Measurements from ENCODE around the gene TAS2R39. TPM values are rescaled to one million over a fixed set of nuclear protein-coding genes. Genes with fewer than 3 reads are reported as not detected.

Gene TAS2R39
- total RNA-seq, 4 donors from 2014 or later, result not detected

GRCh38 chr7:143181349-143181748, 1.9 kb upstream of the TAS2R39 start:
- intact Hi-C loops (cut with DNase I; ENCODE audit: low total_unique reads) (no loop called here), in situ Hi-C loops (cut with MboI; ENCODE audit: low sequenced_read_pairs in 4 of 4) (no loop called here)
- Histone ChIP-seq H3K36me3 (no peaks in the 10 kb centered on the region), H3K4me3 (no peak overlapping the region), H3K27me3 (no peaks in the 10 kb centered on the region), H3K9me3 (peaks cover 0 to 3% (median 0%) of the 10 kb centered on the region in 3 donors), H3K4me1 (no peaks in the 10 kb centered on the region), H3K27ac (no peak overlapping the region)
- TF ChIP-seq POLR2A (IDR thresholded peaks at IDR 0.05) (no peak), CTCF (IDR thresholded peaks at IDR 0.05 in 4 of 5, conservative IDR thresholded peaks at IDR 0.05 in 1 of 5) (no peak)
- DNase-seq (no peak), ATAC-seq (no peak)

- ATAC-seq, result no peak
- intact Hi-C loops (cut with DNase I; ENCODE audit: low total_unique reads), result no loop called here
These were observed 2.3 kb downstream of the TAS2R39 start for GRCh38 chr7:143185551-143185950.

GRCh38 chr7:143188994-143189393, 5.8 kb downstream of the TAS2R39 start:
- Histone ChIP-seq H3K9me3 (no peaks in the 10 kb centered on the region), H3K4me1 (no peaks in the 10 kb centered on the region), H3K27ac (no peak overlapping the region), H3K4me3 (no peak overlapping the region), H3K36me3 (no peaks in the 10 kb centered on the region), H3K27me3 (no peaks in the 10 kb centered on the region)
- in situ Hi-C loops (cut with MboI; ENCODE audit: low sequenced_read_pairs in 4 of 4), result no loop called here
- ATAC-seq (no peak), DNase-seq (no peak)
- intact Hi-C loops (cut with DNase I; ENCODE audit: low total_unique reads), result no loop called here
- no peak for TF ChIP-seq CTCF (IDR thresholded peaks at IDR 0.05 in 4 of 5, conservative IDR thresholded peaks at IDR 0.05 in 1 of 5)
- no peak for TF ChIP-seq POLR2A (IDR thresholded peaks at IDR 0.05)

More at GRCh38 chr7:143185551-143185950, 2.3 kb downstream of the TAS2R39 start:
- Histone ChIP-seq H3K27ac (no peak overlapping the region), H3K27me3 (no peaks in the 10 kb centered on the region), H3K4me3 (no peak overlapping the region), H3K9me3 (no peaks in the 10 kb centered on the region), H3K4me1 (no peaks in the 10 kb centered on the region), H3K36me3 (no peaks in the 10 kb centered on the region)
- in situ Hi-C loops (cut with MboI; ENCODE audit: low sequenced_read_pairs in 4 of 4), result no loop called here
- DNase-seq, result no peak
- TF ChIP-seq POLR2A (IDR thresholded peaks at IDR 0.05) (no peak), CTCF (IDR thresholded peaks at IDR 0.05 in 4 of 5, conservative IDR thresholded peaks at IDR 0.05 in 1 of 5) (no peak)

- no peaks in the 10 kb centered on the region for H3K27me3 ChIP-seq
- in situ Hi-C loops (cut with MboI; ENCODE audit: low sequenced_read_pairs in 4 of 4), result no loop called here
- no peaks in the 10 kb centered on the region for H3K9me3 ChIP-seq
These were observed 10.7 kb downstream of the TAS2R39 start for GRCh38 chr7:143193880-143194279.

More at GRCh38 chr7:143193880-143194279, 10.7 kb downstream of the TAS2R39 start:
- Histone ChIP-seq H3K4me3 (no peak overlapping the region), H3K4me1 (no peaks in the 10 kb centered on the region), H3K27ac (no peak overlapping the region), H3K36me3 (no peaks in the 10 kb centered on the region)
- no peak for ATAC-seq
- DNase-seq, result no peak
- TF ChIP-seq POLR2A (IDR thresholded peaks at IDR 0.05) (no peak), CTCF (IDR thresholded peaks at IDR 0.05 in 4 of 5, conservative IDR thresholded peaks at IDR 0.05 in 1 of 5) (no peak)
- intact Hi-C loops (cut with DNase I; ENCODE audit: low total_unique reads), result no loop called here

Data from gastrocnemius medialis (tissue), 4 donors.